D721Med (cell line): Measurements from ENCODE around the gene YIF1B.

Experiments
- DNase-seq: peaks from one replicate; pipeline ENCODE4 v3.0.0; 2011; ENCODE audit warnings: low spot score; ENCODE audit not compliant: insufficient read length
- FAIRE-seq: peaks from 2 replicates; lab custom pipeline; 2011; peaks lifted over from hg19 to GRCh38; lab: Jason Lieb, UNC
- CTCF ChIP-seq: IDR thresholded peaks from 2 replicates; pipeline ENCODE4 v1.5.1; 2012; ENCODE audit warnings: mild to moderate bottlenecking, control low read depth; ENCODE audit not compliant: insufficient read depth; ENCODE audit errors: missing control alignments

Gene YIF1B

GRCh38 chr19:38255383-38256014, 60.2 kb downstream of the YIF1B start:
- no peak for TF ChIP-seq CTCF
- FAIRE-seq = no peak
- DNase-seq = no peak

GRCh38 chr19:38253788-38254187, 62.0 kb downstream of the YIF1B start:
- no peak for TF ChIP-seq CTCF
- FAIRE-seq (no peak), DNase-seq (no peak)
